Measurements from ENCODE around the gene PI4K2A. TPM values are rescaled to one million over a fixed set of nuclear protein-coding genes. Genes with fewer than 3 reads are reported as not detected.
"Not testable (repeated sequence)": the region's sequence is repeated elsewhere in the genome, so short reads cannot be mapped to it uniquely, and the experiment has no call there.

PI4K2A gene
- total RNA-seq, 1 donor from 2014 or later, result 12.4 TPM

DNA sequence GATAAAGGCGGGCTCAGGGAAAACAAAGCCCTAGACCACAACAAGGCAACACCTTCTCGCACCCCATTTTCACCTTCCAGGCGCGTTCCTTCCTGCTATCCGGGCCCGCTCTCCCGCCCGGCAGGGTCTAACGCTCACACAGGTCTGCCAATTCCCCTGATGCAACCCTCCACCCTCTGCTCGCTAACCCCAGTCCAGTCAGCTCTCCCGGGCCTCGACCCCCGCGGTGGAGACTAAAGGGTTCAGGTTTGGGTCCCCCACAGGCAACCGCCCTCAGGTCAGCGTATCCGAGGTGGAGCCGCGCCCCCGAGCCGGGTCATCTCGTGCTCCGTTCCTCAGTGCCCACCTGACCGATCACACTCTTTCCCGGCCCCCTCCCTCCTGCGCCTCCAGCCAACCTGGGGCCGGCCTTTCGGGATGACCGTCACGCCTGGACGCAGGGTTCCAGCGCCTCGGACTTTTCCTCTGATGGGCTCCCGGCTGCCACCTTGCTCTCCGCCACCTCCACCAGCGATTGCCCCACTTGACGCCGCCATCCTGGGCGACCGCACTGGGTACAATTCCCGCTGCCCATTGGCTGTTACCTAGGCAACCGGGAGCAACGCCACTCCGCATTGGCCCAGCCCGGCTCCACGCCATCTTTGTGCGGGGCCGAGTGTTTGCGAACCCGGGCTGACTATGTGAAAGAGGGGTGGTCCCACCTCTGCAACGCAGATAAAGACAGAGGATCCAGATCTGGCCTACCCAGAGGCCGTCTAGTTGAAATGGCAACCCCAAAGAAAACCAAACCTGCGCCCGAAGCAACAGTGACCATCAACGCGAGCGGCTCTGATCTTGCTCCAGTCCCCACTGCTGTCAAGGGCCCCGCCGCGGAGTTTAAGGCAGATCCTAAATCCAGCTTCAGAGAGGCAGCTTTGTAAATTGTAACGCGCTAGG lies 7.3 kb upstream of the PI4K2A start, which contains the start of gene MORN4:
TSS of gene MORN4 (minus strand) at position 552 of the 936 bp plus-strand sequence. CDS start 13,847 bp downstream, outside the sequence.
- Histone ChIP-seq H3K4me3 (peak within 1 kb of the TSS; percentile 75), H3K27me3 (ENCODE audit: low read depth) (no peaks in the 10 kb centered on the region), H3K27ac (replicated peaks) (peak within 1 kb of the TSS; percentile 83), H3K36me3 (no peaks in the 10 kb centered on the region), H3K9me3 (replicated peaks) (no peaks in the 10 kb centered on the region), H3K4me1 (peaks cover 14% of the 10 kb centered on the region)
- DNase-seq, result peak; percentile 93
- intact Hi-C loops (cut with micrococcal nuclease), result no loop called here
- TF ChIP-seq, protein P1, sequence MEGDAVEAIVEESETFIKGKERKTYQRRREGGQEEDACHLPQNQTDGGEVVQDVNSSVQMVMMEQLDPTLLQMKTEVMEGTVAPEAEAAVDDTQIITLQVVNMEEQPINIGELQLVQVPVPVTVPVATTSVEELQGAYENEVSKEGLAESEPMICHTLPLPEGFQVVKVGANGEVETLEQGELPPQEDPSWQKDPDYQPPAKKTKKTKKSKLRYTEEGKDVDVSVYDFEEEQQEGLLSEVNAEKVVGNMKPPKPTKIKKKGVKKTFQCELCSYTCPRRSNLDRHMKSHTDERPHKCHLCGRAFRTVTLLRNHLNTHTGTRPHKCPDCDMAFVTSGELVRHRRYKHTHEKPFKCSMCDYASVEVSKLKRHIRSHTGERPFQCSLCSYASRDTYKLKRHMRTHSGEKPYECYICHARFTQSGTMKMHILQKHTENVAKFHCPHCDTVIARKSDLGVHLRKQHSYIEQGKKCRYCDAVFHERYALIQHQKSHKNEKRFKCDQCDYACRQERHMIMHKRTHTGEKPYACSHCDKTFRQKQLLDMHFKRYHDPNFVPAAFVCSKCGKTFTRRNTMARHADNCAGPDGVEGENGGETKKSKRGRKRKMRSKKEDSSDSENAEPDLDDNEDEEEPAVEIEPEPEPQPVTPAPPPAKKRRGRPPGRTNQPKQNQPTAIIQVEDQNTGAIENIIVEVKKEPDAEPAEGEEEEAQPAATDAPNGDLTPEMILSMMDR (IDR thresholded peaks at IDR 0.05; ENCODE audit: borderline replicate concordance), result no peak

- Histone ChIP-seq H3K4me1 (peaks cover 14% of the 10 kb centered on the region), H3K36me3 (no peaks in the 10 kb centered on the region), H3K9me3 (replicated peaks) (no peaks in the 10 kb centered on the region), H3K4me3 (peak overlapping the region; percentile 75), H3K27me3 (ENCODE audit: low read depth) (no peaks in the 10 kb centered on the region), H3K27ac (replicated peaks) (peak overlapping the region; percentile 83)
- no peak for DNase-seq
- intact Hi-C loops (cut with micrococcal nuclease), result no loop called here
- TF ChIP-seq, protein P1 (IDR thresholded peaks at IDR 0.05; ENCODE audit: borderline replicate concordance), result peak; percentile 29
These were observed 6.5 kb upstream of the PI4K2A start for GRCh38 chr10:97633921-97634320.

DNA sequence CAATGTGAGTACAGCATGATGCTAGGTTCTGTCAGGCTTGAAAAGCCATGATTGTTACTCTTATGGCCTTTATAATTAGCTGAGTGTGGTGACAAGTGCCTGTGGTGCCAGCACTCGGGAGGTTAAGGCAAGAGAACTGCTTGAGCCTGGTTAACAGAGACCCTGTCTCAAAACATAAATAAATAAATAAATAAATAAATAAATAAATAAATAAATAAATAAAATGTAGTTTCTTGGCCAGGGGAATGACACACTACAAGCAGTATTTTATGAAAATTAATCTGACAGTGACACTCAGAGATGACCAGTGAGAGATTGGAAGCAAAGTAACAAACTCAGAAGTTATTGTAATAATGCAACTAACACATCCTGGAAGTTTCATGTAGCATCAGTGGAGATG lies 4.9 kb upstream of the PI4K2A start:
- Histone ChIP-seq H3K27ac (replicated peaks) (no peak overlapping the region), H3K36me3 (no peaks in the 10 kb centered on the region), H3K27me3 (ENCODE audit: low read depth) (no peaks in the 10 kb centered on the region), H3K4me3 (no peak overlapping the region), H3K4me1 (peaks cover 14% of the 10 kb centered on the region), H3K9me3 (replicated peaks) (no peaks in the 10 kb centered on the region)
- no peak for DNase-seq
- intact Hi-C loops (cut with micrococcal nuclease), result no loop called here
- TF ChIP-seq, protein P1 (IDR thresholded peaks at IDR 0.05; ENCODE audit: borderline replicate concordance), result no peak

GRCh38 chr10:97639090-97639489 lies 1.4 kb upstream of the PI4K2A start:
- H3K4me3 ChIP-seq; intact Hi-C loops (cut with micrococcal nuclease); H3K9me3 ChIP-seq (replicated peaks); H3K36me3 ChIP-seq; H3K27me3 ChIP-seq (ENCODE audit: low read depth); H3K27ac ChIP-seq (replicated peaks); DNase-seq: not testable (repeated sequence)
- peaks cover 21% of the 10 kb centered on the region for H3K4me1 ChIP-seq

- Histone ChIP-seq H3K9me3 (replicated peaks) (no peaks in the 10 kb centered on the region), H3K4me1 (peaks cover 21% of the 10 kb centered on the region), H3K4me3 (peak overlapping the region; percentile 88), H3K36me3 (peaks cover 12% of the 10 kb centered on the region), H3K27ac (replicated peaks) (peak overlapping the region; percentile 85), H3K27me3 (ENCODE audit: low read depth) (no peaks in the 10 kb centered on the region)
- TF ChIP-seq, protein P1 (IDR thresholded peaks at IDR 0.05; ENCODE audit: borderline replicate concordance), result no peak
- intact Hi-C loops (cut with micrococcal nuclease), result no loop called here
- peak; percentile 24 for DNase-seq
These were observed 669 bp downstream of the PI4K2A start for GRCh38 chr10:97640868-97641811.

- peaks cover 21% of the 10 kb centered on the region for H3K4me1 ChIP-seq
- H3K27me3 ChIP-seq (ENCODE audit: low read depth); H3K9me3 ChIP-seq (replicated peaks); DNase-seq; H3K27ac ChIP-seq (replicated peaks); intact Hi-C loops (cut with micrococcal nuclease): not testable (repeated sequence)
- H3K4me3 ChIP-seq, result peak overlapping the region; percentile 88
- peaks cover 20% of the 10 kb centered on the region for H3K36me3 ChIP-seq
These were observed 2.1 kb downstream of the PI4K2A start for GRCh38 chr10:97642471-97643159.

Measured in left ventricle myocardium inferior (tissue), 1 donor.